ENCODE results near the gene WDR82.

DNA sequence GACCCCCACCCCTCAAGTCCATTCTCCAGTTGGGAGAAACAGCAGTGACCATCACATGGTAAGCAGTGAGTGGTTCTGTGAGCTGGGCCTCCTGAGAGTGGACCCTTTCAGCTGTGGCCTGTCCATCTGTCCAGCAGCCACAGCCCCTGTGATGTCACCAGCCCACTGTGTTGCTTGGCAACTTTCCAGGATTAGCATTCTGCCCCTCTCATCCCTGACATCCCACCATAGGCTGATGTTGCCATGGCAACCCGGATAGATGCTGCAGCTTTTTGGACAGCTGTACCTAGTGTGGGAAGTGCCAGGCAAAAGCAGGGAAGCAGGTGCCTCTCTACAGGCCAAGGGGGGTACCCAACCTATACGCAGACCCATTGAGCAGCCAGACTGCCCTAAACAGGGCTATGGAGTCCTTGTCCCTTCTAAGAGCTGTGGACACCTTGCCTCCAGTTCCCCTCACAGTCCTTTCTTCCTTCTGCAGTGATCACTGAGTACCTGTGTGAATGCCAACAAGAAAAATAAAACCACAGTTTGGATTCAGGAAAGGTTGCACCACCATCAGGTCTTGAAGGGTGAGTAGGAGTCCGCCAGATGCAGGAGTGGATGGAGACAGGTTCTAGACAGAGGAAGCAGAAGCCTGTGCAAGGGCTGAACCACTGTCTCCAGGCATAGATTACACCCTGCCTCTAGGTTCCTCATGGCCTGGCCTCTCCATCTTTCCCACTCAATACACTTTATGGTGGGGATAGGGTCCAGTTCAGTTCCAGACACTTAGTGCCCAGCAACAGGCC lies 37.7 kb upstream of the WDR82 start, which contains the start of gene DNAH1:
- TF ChIP-seq, protein P1, sequence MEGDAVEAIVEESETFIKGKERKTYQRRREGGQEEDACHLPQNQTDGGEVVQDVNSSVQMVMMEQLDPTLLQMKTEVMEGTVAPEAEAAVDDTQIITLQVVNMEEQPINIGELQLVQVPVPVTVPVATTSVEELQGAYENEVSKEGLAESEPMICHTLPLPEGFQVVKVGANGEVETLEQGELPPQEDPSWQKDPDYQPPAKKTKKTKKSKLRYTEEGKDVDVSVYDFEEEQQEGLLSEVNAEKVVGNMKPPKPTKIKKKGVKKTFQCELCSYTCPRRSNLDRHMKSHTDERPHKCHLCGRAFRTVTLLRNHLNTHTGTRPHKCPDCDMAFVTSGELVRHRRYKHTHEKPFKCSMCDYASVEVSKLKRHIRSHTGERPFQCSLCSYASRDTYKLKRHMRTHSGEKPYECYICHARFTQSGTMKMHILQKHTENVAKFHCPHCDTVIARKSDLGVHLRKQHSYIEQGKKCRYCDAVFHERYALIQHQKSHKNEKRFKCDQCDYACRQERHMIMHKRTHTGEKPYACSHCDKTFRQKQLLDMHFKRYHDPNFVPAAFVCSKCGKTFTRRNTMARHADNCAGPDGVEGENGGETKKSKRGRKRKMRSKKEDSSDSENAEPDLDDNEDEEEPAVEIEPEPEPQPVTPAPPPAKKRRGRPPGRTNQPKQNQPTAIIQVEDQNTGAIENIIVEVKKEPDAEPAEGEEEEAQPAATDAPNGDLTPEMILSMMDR (IDR thresholded peaks at IDR 0.05; ENCODE audit: low read depth, low read length, poor library complexity, severe bottlenecking): no peak
- TF ChIP-seq EZH2phosphoT487 (IDR thresholded peaks at IDR 0.05; ENCODE audit: borderline replicate concordance, low read length): no peak
